Measurements from ENCODE around the gene NAV3.

DNA sequence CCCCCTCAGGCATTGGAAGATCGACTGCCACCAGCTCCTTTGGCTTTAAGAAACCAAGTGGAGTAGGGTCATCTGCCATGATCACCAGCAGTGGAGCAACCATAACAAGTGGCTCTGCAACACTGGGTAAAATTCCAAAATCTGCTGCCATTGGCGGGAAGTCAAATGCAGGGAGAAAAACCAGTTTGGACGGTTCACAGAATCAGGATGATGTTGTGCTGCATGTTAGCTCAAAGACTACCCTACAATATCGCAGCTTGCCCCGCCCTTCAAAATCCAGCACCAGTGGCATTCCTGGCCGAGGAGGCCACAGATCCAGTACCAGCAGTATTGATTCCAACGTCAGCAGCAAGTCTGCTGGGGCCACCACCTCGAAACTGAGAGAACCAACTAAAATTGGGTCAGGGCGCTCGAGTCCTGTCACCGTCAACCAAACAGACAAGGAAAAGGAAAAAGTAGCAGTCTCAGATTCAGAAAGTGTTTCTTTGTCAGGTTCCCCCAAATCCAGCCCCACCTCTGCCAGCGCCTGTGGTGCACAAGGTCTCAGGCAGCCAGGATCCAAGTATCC is 288.7 kb downstream of the NAV3 start:
- TF ChIP-seq CAMTA2 (CRISPR knock-in tag; conservative IDR thresholded peaks at IDR 0.05) (no peak), ZNF212 (CRISPR knock-in tag; IDR thresholded peaks at IDR 0.05) (no peak), SPI1 (IDR thresholded peaks at IDR 0.05; ENCODE audit: borderline replicate concordance, low read depth, low read length) (no peak), TAF1 (IDR thresholded peaks at IDR 0.05; ENCODE audit: control insufficient read depth, extremely low read depth, insufficient read depth, low read length, severe bottlenecking) (no peak), NBN (IDR thresholded peaks at IDR 0.05; ENCODE audit: low read depth) (no peak), ERF (CRISPR knock-in tag; IDR thresholded peaks at IDR 0.05) (no peak), RNF2 (IDR thresholded peaks at IDR 0.05) (no peak)
